B cell (primary cell): Measurements from ENCODE around the gene RNF34. TPM values are rescaled to one million over a fixed set of nuclear protein-coding genes. Genes with fewer than 3 reads are reported as not detected.
A peak's percentile ranks its signal among the peaks of the same experiment; 100 is the strongest.

Experiments used
- ATAC-seq: fragments of 200-7000 bp; cut with Tn5 transposase; one replicate; pipeline ENCODE4 v1.10.0; 2021; ENCODE audit warnings: low read depth, mild to moderate bottlenecking, moderate number of reproducible peaks, moderate library complexity
- CTCF ChIA-PET: fragments of 350-600 bp; sonication (Branson Sonifier 250); formaldehyde crosslinking; loops from one replicate; lab custom pipeline; 2021; ENCODE audit warnings: antibody characterized with exemption, inconsistent platforms; lab: Charles Lee
- POLR2A ChIA-PET: fragments of 350-600 bp; sonication (Branson Sonifier 250); formaldehyde crosslinking; loops from one replicate; lab custom pipeline; 2021; ENCODE audit warnings: antibody characterized with exemption; lab: Charles Lee
- DNase-seq: peaks from one replicate; pipeline ENCODE4 v3.0.0; 2013
- H2AFZ ChIP-seq: 2 replicates; pipeline ENCODE4 v1.6.1; 2012; ENCODE audit warnings: mild to moderate bottlenecking, low read depth, low read length; ENCODE audit not compliant: insufficient read depth, poor library complexity, severe bottlenecking
- H3K27ac ChIP-seq, 2 donors: 1 replicate in 1 of 2; 2 replicates in 1 of 2; pipeline ENCODE4 v1.5.1; 2012 to 2013; ENCODE audit warnings: low read length in 2 of 2, mild to moderate bottlenecking in 2 of 2, moderate library complexity in 1 of 2
- H3K27me3 ChIP-seq, 4 experiments: fragments of 200-600 bp in 1 of 4; sonication (generic) in 1 of 4; replicated peaks in 1 of 4; 1 replicate in 2 of 4; 2 replicates in 2 of 4; pipeline versions ENCODE4 v1.6.1 to v1.7.0; 2013 to 2016; ENCODE audit warnings: low read length in 3 of 4, mild to moderate bottlenecking in 2 of 4, mixed read lengths in 1 of 4, moderate library complexity in 1 of 4; ENCODE audit not compliant: insufficient read depth in 4 of 4, control insufficient read depth in 3 of 4; ENCODE audit errors: control extremely low read depth in 1 of 4
- H3K36me3 ChIP-seq, 2 experiments: replicated peaks in 1 of 2; 1 replicate in 1 of 2; 2 replicates in 1 of 2; pipeline versions ENCODE4 v1.6.1 to v1.7.1; 2013; ENCODE audit warnings: low read length in 1 of 2; ENCODE audit not compliant: insufficient read depth in 2 of 2, control insufficient read depth in 1 of 2; ENCODE audit errors: control extremely low read depth in 1 of 2, extremely low read depth in 1 of 2
- H3K4me1 ChIP-seq, 2 donors: fragments of 200-600 bp in 1 of 2; sonication (generic) in 1 of 2; 1 replicate in 1 of 2; 2 replicates in 1 of 2; pipeline versions ENCODE4 v1.5.1 to v1.6.1; 2013 to 2017; ENCODE audit warnings: low read length in 2 of 2; ENCODE audit not compliant: control insufficient read depth in 2 of 2, insufficient read depth in 2 of 2
- H3K4me2 ChIP-seq: replicated peaks from 2 replicates; pipeline ENCODE3; 2012; ENCODE audit warnings: mild to moderate bottlenecking, low read depth, low read length; ENCODE audit not compliant: poor library complexity, severe bottlenecking
- H3K4me3 ChIP-seq, 5 experiments: fragments of 200-600 bp in 1 of 5; sonication (generic) in 1 of 5; 1 replicate in 3 of 5; 2 replicates in 2 of 5; pipeline versions ENCODE4 v1.5.1 to v1.7.0; 2011 to 2016; ENCODE audit warnings: low read length in 4 of 5, mild to moderate bottlenecking in 4 of 5, low read depth in 2 of 5, control low read depth in 1 of 5, moderate library complexity in 1 of 5; ENCODE audit not compliant: insufficient read depth in 1 of 5; ENCODE audit errors: control extremely low read depth in 1 of 5, extremely low read depth in 1 of 5
- H3K79me2 ChIP-seq: fragments of 200-600 bp; sonication (generic); one replicate; pipeline ENCODE4 v1.6.0; 2016; ENCODE audit warnings: low read length; ENCODE audit not compliant: control insufficient read depth, insufficient read depth
- H3K9ac ChIP-seq: fragments of 200-600 bp; sonication (generic); 2 replicates; pipeline ENCODE4 v1.6.1; 2017; ENCODE audit warnings: mild to moderate bottlenecking, low read length, moderate library complexity
- H3K9me3 ChIP-seq, 3 donors: one replicate each; pipeline versions ENCODE4 v1.6.1 to v1.7.1; 2013; ENCODE audit warnings: low read length in 2 of 3; ENCODE audit not compliant: control insufficient read depth in 2 of 3, insufficient read depth in 1 of 3; ENCODE audit errors: control extremely low read depth in 1 of 3
- H4K20me1 ChIP-seq: 2 replicates; pipeline ENCODE4 v1.6.0; 2012; ENCODE audit warnings: mild to moderate bottlenecking, low read length; ENCODE audit not compliant: insufficient read depth, control insufficient read depth, poor library complexity, severe bottlenecking
- H3K27ac Mint-ChIP-seq: one replicate; pipeline ENCODE4 v1.8.0; 2021; ENCODE audit warnings: mixed read lengths
- H3K27me3 Mint-ChIP-seq: one replicate; pipeline ENCODE4 v1.8.0; 2021; ENCODE audit warnings: mixed read lengths
- H3K4me1 Mint-ChIP-seq: one replicate; pipeline ENCODE4 v1.8.0; 2021; ENCODE audit warnings: mixed read lengths
- H3K4me3 Mint-ChIP-seq: one replicate; pipeline ENCODE4 v1.8.0; 2021; ENCODE audit warnings: mixed read lengths
- H3K9me3 Mint-ChIP-seq: one replicate; pipeline ENCODE4 v1.8.0; 2022; ENCODE audit warnings: mixed read lengths; ENCODE audit not compliant: insufficient read depth
- EZH2 ChIP-seq: IDR thresholded peaks from 2 replicates; pipeline ENCODE4 v1.6.1; 2012; ENCODE audit warnings: borderline replicate concordance, low read depth, mild to moderate bottlenecking, moderate library complexity, low read length; ENCODE audit not compliant: insufficient read depth, poor library complexity, severe bottlenecking
- WGBS: methylation state at CpG from one replicate; pipeline ENCODE4 v1.1.5; 2013; ENCODE audit warnings: missing lambda C conversion rate; ENCODE audit not compliant: insufficient coverage; 5-methylcytosine and 5-hydroxymethylcytosine counted together
- intact Hi-C: fragments of 100-400 bp; cut with micrococcal nuclease; formaldehyde crosslinking; loops from one replicate; pipeline ENCODE4 v1.10.0; 2022
- polyA plus RNA-seq: library from polyadenylated mRNA; depleted of rRNA; stranded (reverse); fragments of >200 nt; gene quantifications from 2 replicates; pipeline ENCODE4 v1.2.3, GENCODE V29; 2012
- total RNA-seq, 2 donors: library from RNA; stranded (reverse); fragments of 120-200 nt in 1 of 2; gene quantifications; 1 replicate in 1 of 2; 2 replicates in 1 of 2; pipeline versions ENCODE4 v1.2.3 to v1.2.4, GENCODE V29; 2013 to 2022
- TF ChIP-seq, protein P1 (sequence below): fragments of 200-600 bp; IDR thresholded peaks from one replicate; pipeline ENCODE4 v1.8.0; 2022; ENCODE audit warnings: antibody characterized with exemption, mild to moderate bottlenecking

The RNF34 gene
- total and polyA plus RNA-seq, 2 donors (not counting 1 experiment from before 2014, with no cell fraction given), result 24.9 to 86.7 TPM

DNA sequence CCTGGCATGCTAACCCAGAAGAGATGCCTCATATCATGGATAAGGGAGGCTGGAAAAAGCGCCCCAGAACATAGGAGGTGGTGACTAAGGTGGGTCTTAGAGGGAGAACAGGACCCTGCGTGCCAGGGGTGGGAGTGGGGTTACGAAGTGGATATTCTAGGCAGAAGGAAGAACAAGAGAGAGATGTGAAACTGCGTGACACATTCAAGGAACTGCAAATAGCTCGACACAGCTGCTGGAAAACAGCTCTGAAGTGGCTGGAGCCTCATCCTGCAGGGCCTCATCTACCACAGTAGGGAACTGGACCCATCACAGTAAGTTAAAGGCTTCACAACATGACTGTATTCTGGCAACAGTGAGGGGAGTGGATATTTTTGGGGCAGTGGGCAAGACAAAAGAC is 61.1 kb downstream of the RNF34 start:
- peaks cover 55% of the 10 kb centered on the region for H3K4me1 Mint-ChIP-seq
- H2AFZ ChIP-seq, result no peak overlapping the region
- ATAC-seq, result no peak
- H3K9me3 ChIP-seq, result no peaks in the 10 kb centered on the region
- DNase-seq, result no peak
- H3K27ac Mint-ChIP-seq, result peak overlapping the region; percentile 42
- CTCF ChIA-PET, result interaction anchor here (0.6 to 2.1 kb wide), 4 partner anchors 15 to 1693 kb away, joined by 3 to 14 read pairs (median 4); no protein-coding TSS in a partner anchor
- no peak overlapping the region for H3K9ac ChIP-seq
- H3K79me2 ChIP-seq, result peaks cover 88% of the 10 kb centered on the region
- POLR2A ChIA-PET, result no interaction called here
- intact Hi-C loops, result no loop called here
- H3K27ac ChIP-seq, result no peak overlapping the region
- peaks cover 100% of the 10 kb centered on the region for H4K20me1 ChIP-seq
- H3K27me3 ChIP-seq, result no peaks in the 10 kb centered on the region
- no peaks in the 10 kb centered on the region for H3K27me3 Mint-ChIP-seq
- TF ChIP-seq, protein P1, sequence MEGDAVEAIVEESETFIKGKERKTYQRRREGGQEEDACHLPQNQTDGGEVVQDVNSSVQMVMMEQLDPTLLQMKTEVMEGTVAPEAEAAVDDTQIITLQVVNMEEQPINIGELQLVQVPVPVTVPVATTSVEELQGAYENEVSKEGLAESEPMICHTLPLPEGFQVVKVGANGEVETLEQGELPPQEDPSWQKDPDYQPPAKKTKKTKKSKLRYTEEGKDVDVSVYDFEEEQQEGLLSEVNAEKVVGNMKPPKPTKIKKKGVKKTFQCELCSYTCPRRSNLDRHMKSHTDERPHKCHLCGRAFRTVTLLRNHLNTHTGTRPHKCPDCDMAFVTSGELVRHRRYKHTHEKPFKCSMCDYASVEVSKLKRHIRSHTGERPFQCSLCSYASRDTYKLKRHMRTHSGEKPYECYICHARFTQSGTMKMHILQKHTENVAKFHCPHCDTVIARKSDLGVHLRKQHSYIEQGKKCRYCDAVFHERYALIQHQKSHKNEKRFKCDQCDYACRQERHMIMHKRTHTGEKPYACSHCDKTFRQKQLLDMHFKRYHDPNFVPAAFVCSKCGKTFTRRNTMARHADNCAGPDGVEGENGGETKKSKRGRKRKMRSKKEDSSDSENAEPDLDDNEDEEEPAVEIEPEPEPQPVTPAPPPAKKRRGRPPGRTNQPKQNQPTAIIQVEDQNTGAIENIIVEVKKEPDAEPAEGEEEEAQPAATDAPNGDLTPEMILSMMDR, result no peak
- TF ChIP-seq EZH2, result no peak
- no peak overlapping the region for H3K4me3 Mint-ChIP-seq
- peaks cover 0 to 31% of the 10 kb centered on the region in 2 experiments for H3K36me3 ChIP-seq
- no peak overlapping the region for H3K4me3 ChIP-seq
- peaks cover 20 to 47% of the 10 kb centered on the region in 2 donors for H3K4me1 ChIP-seq
- 72% methylated on average over 5 of the region's 5 CpGs for WGBS
- no peaks in the 10 kb centered on the region for H3K9me3 Mint-ChIP-seq
- H3K4me2 ChIP-seq, result no peak overlapping the region

DNA sequence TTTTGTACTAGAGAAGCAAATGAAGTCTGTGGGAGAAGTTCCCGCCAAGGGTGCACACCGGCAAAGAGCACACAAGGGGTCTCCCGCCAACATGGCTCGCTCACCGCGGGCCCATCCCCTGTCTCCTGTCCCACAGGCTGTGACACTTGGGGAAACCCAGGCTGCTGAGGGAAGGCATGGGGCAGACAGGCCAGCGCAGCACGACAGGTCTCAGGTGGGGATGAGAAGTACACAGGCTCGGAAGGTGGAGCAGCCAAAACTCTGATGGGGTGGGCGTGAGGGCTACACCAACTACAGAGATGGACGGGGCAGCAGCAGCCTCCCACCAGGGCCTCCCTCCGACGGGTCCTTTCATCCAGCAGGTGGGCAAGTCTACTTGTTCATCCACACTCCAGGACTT is 64.4 kb downstream of the RNF34 start:
- Histone ChIP-seq H3K27me3 (no peaks in the 10 kb centered on the region), H3K4me1 (peaks cover 26 to 53% of the 10 kb centered on the region in 2 donors), H3K9me3 (no peaks in the 10 kb centered on the region), H3K27ac (peak overlapping the region in 1 of 2 donors; percentile 17), H3K79me2 (peaks cover 56% of the 10 kb centered on the region), H3K36me3 (peaks cover 0 to 23% of the 10 kb centered on the region in 2 experiments), H3K4me2 (no peak overlapping the region), H4K20me1 (peaks cover 70% of the 10 kb centered on the region), H2AFZ (no peak overlapping the region), H3K4me3 (no peak overlapping the region), H3K9ac (no peak overlapping the region)
- CTCF ChIA-PET, result interaction anchor here (0.8 to 2.4 kb wide), 6 partner anchors 15 to 203 kb away, joined by 3 to 10 read pairs (median 3); no protein-coding TSS in a partner anchor
- Mint-ChIP-seq H3K27me3 (no peaks in the 10 kb centered on the region), H3K4me3 (peak overlapping the region; percentile 37), H3K9me3 (no peaks in the 10 kb centered on the region), H3K4me1 (peaks cover 57% of the 10 kb centered on the region), H3K27ac (no peak overlapping the region)
- 100% methylated on average over 13 of the region's 13 CpGs for WGBS
- no peak for DNase-seq
- no peak for TF ChIP-seq EZH2
- TF ChIP-seq, protein P1, result no peak
- intact Hi-C loops, result no loop called here
- no peak for ATAC-seq
- POLR2A ChIA-PET, result no interaction called here
